Measurements from ENCODE around the gene KLHL29.

- no peak for TF ChIP-seq CTCF (conservative IDR thresholded peaks at IDR 0.05)
- no peak for TF ChIP-seq EZH2 (IDR thresholded peaks at IDR 0.05; ENCODE audit: low read depth)
Measured at GRCh38 chr2:23545396-23545795, 160.4 kb downstream of the KLHL29 start.
